ENCODE data around the gene DCST1. TPM values are rescaled to one million over a fixed set of nuclear protein-coding genes. Genes with fewer than 3 reads are reported as not detected.
A peak's percentile ranks its signal among the peaks of the same experiment; 100 is the strongest.

Gene DCST1
- total and polyA plus RNA-seq, 2 of the 13 experiments (the other 11 are each of a cell fraction or from before 2014, with no cell fraction given) = 0.04 TPM; not detected in 1

DNA sequence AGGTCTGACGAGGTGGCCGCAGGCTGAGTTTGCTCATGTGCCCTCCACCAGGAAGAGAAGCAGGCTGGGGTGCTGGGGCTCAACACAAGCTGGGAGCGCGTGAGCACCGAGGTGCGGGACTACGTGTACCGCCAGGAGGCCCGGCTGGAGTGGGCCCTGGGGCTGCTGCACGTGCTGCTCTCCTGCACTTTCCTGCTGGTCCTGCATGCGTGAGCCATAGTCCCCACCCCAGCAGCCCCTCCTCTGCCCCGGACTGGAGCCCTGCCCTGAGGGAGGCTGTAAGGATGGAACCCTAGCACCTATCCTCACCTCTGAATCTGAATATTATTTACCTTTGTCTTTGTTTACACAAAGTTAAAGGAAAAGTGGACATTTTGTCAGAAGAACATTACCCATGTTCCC is 9.7 kb downstream of the DCST1 start (continued):
- TF ChIP-seq KAT7 (CRISPR knock-in tag; IDR thresholded peaks at IDR 0.05; ENCODE audit: borderline replicate concordance) (no peak), CCAR2 (optimal IDR thresholded peaks at IDR 0.05; ENCODE audit: low read depth, low read length) (no peak), HOXA5 (CRISPR knock-in tag; IDR thresholded peaks at IDR 0.05) (no peak), ZFP1 (CRISPR knock-in tag; IDR thresholded peaks at IDR 0.05) (no peak), ZNF317 (CRISPR knock-in tag; IDR thresholded peaks at IDR 0.05) (no peak), E2F5 (CRISPR knock-in tag; conservative IDR thresholded peaks at IDR 0.05) (no peak), PTBP1 (IDR thresholded peaks at IDR 0.05; ENCODE audit: low read depth, low read length, poor library complexity, severe bottlenecking) (no peak), MYPOP (CRISPR knock-in tag; IDR thresholded peaks at IDR 0.05) (0 out of 2 replicates have a peak, but pooled peaks have one; percentile 31), AHR (CRISPR knock-in tag; IDR thresholded peaks at IDR 0.05) (no peak), ZNF431 (CRISPR knock-in tag; IDR thresholded peaks at IDR 0.05; ENCODE audit: borderline replicate concordance, low read depth) (no peak), SP4 (CRISPR knock-in tag; IDR thresholded peaks at IDR 0.05) (0 out of 2 replicates have a peak, but pooled peaks have one; percentile 20), ZNF7 (CRISPR knock-in tag; IDR thresholded peaks at IDR 0.05) (no peak), ZNF609 (CRISPR knock-in tag; IDR thresholded peaks at IDR 0.05; ENCODE audit: borderline replicate concordance) (peak; percentile 29; the same call in 1 of the 2 replicates)
- TF ChIP-seq, protein P1, sequence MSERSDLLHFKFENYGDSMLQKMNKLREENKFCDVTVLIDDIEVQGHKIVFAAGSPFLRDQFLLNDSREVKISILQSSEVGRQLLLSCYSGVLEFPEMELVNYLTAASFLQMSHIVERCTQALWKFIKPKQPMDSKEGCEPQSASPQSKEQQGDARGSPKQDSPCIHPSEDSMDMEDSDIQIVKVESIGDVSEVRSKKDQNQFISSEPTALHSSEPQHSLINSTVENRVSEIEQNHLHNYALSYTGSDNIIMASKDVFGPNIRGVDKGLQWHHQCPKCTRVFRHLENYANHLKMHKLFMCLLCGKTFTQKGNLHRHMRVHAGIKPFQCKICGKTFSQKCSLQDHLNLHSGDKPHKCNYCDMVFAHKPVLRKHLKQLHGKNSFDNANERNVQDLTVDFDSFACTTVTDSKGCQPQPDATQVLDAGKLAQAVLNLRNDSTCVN (CRISPR knock-in tag; IDR thresholded peaks at IDR 0.05; ENCODE audit: borderline replicate concordance) = no peak
- TF ChIP-seq, protein P2, sequence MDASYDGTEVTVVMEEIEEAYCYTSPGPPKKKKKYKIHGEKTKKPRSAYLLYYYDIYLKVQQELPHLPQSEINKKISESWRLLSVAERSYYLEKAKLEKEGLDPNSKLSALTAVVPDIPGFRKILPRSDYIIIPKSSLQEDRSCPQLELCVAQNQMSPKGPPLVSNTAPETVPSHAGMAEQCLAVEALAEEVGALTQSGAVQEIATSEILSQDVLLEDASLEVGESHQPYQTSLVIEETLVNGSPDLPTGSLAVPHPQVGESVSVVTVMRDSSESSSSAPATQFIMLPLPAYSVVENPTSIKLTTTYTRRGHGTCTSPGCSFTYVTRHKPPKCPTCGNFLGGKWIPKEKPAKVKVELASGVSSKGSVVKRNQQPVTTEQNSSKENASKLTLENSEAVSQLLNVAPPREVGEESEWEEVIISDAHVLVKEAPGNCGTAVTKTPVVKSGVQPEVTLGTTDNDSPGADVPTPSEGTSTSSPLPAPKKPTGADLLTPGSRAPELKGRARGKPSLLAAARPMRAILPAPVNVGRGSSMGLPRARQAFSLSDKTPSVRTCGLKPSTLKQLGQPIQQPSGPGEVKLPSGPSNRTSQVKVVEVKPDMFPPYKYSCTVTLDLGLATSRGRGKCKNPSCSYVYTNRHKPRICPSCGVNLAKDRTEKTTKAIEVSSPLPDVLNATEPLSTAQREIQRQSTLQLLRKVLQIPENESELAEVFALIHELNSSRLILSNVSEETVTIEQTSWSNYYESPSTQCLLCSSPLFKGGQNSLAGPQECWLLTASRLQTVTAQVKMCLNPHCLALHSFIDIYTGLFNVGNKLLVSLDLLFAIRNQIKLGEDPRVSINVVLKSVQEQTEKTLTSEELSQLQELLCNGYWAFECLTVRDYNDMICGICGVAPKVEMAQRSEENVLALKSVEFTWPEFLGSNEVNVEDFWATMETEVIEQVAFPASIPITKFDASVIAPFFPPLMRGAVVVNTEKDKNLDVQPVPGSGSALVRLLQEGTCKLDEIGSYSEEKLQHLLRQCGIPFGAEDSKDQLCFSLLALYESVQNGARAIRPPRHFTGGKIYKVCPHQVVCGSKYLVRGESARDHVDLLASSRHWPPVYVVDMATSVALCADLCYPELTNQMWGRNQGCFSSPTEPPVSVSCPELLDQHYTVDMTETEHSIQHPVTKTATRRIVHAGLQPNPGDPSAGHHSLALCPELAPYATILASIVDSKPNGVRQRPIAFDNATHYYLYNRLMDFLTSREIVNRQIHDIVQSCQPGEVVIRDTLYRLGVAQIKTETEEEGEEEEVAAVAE (CRISPR knock-in tag; IDR thresholded peaks at IDR 0.05; ENCODE audit: borderline replicate concordance) = no peak
- TF ChIP-seq, protein P3, sequence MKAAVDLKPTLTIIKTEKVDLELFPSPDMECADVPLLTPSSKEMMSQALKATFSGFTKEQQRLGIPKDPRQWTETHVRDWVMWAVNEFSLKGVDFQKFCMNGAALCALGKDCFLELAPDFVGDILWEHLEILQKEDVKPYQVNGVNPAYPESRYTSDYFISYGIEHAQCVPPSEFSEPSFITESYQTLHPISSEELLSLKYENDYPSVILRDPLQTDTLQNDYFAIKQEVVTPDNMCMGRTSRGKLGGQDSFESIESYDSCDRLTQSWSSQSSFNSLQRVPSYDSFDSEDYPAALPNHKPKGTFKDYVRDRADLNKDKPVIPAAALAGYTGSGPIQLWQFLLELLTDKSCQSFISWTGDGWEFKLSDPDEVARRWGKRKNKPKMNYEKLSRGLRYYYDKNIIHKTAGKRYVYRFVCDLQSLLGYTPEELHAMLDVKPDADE (CRISPR knock-in tag; IDR thresholded peaks at IDR 0.05) = no peak
